Neural progenitor cell (in vitro differentiated cells): Measurements from ENCODE around the gene SHKBP1.

Source experiments
- CTCF ChIP-seq: fragments of 200-600 bp; sonication (generic); IDR thresholded peaks from 2 replicates; pipeline ENCODE4 v1.5.1; 2017; ENCODE audit warnings: antibody characterized with exemption, mild to moderate bottlenecking
- EZH2 ChIP-seq: fragments of 200-600 bp; sonication (generic); IDR thresholded peaks from 2 replicates; pipeline ENCODE4 v1.6.1; 2017; ENCODE audit warnings: antibody characterized with exemption, mild to moderate bottlenecking, moderate library complexity

GRCh38 chr19:40576585-40577451, at the start of gene SHKBP1:
- TF ChIP-seq EZH2: no peak
- TF ChIP-seq CTCF: no peak
